Transverse colon (tissue), 4 donors: Measurements from ENCODE around the gene B4GALNT1. TPM values are rescaled to one million over a fixed set of nuclear protein-coding genes. Genes with fewer than 3 reads are reported as not detected.
"Not testable (repeated sequence)": the region's sequence is repeated elsewhere in the genome, so short reads cannot be mapped to it uniquely, and the experiment has no call there.

Source experiments
- DNase-seq: peaks from one replicate; pipeline ENCODE4 v3.0.0-alpha.2; 2019
- H3K27ac ChIP-seq, 4 donors: fragments of 200-600 bp; sonication (generic); 2 replicates each; pipeline ENCODE4 v1.5.1; 2016 to 2018; ENCODE audit warnings: inconsistent platforms in 4 of 4
- H3K27me3 ChIP-seq: fragments of 200-600 bp; sonication (generic); 2 replicates; pipeline ENCODE4 v1.5.1; 2017; ENCODE audit warnings: inconsistent platforms
- H3K36me3 ChIP-seq, 4 donors: fragments of 200-600 bp; sonication (generic); 2 replicates each; pipeline ENCODE4 v1.5.1; 2017 to 2019; ENCODE audit warnings: inconsistent platforms in 4 of 4
- H3K4me1 ChIP-seq, 4 donors: fragments of 200-600 bp; sonication (generic); 2 replicates each; pipeline ENCODE4 v1.5.1; 2017 to 2020; ENCODE audit warnings: inconsistent platforms in 4 of 4
- H3K4me3 ChIP-seq, 4 donors: fragments of 200-600 bp; sonication (generic); 1 replicate in 1 of 4; 2 replicates in 3 of 4; pipeline versions ENCODE4 v1.5.1 to v1.6.1; 2017 to 2019; ENCODE audit warnings: inconsistent platforms in 4 of 4
- H3K9me3 ChIP-seq, 2 donors: fragments of 200-600 bp; sonication (generic); 2 replicates each; pipeline ENCODE4 v1.5.1; 2017 to 2019; ENCODE audit warnings: inconsistent platforms in 2 of 2
- CTCF ChIP-seq, 5 experiments: fragments of 200-600 bp in 3 of 5; fragments of 450-650 bp in 2 of 5; sonication (generic) in 3 of 5; IDR thresholded peaks; 1 replicate in 2 of 5; 2 replicates in 3 of 5; pipeline ENCODE4 v1.5.1; 2016 to 2017; ENCODE audit warnings: antibody characterized with exemption in 5 of 5, inconsistent platforms in 3 of 5, mild to moderate bottlenecking in 2 of 5, moderate library complexity in 1 of 5
- EP300 ChIP-seq: sonication (generic); formaldehyde crosslinking; IDR thresholded peaks from one replicate; pipeline ENCODE4 v1.6.1; 2017; ENCODE audit warnings: antibody characterized with exemption, low read depth
- POLR2A ChIP-seq: fragments of 450-650 bp; IDR thresholded peaks from one replicate; pipeline ENCODE4 v1.6.1; 2016; ENCODE audit warnings: antibody characterized with exemption, mild to moderate bottlenecking, moderate library complexity
- POLR2AphosphoS5 ChIP-seq, 3 donors: sonication (generic); formaldehyde crosslinking; IDR thresholded peaks; one replicate each; pipeline ENCODE4 v1.6.1; 2016; ENCODE audit warnings: antibody characterized with exemption in 3 of 3
- WGBS, 2 donors: methylation state at CpG; one replicate each; pipeline ENCODE4 v1.1.5; 2018; ENCODE audit warnings: low coverage in 1 of 2; 5-methylcytosine and 5-hydroxymethylcytosine counted together
- in situ Hi-C, 4 donors: fragments of 200-750 bp; cut with MboI; loops; one replicate each; pipeline versions ENCODE4 v1.15.0 to v1.15.1; 2017; ENCODE audit warnings: low sequenced_read_pairs in 3 of 4, low pct_ligation_motif_present in 1 of 4, low pct_unique_long_range_greater_than_20kb in 1 of 4
- intact Hi-C: fragments of 100-400 bp; cut with DNase I; formaldehyde crosslinking; loops from one replicate; pipeline ENCODE4 v1.15.1; 2023; ENCODE audit warnings: low total_unique reads
- total RNA-seq, 4 donors: library from RNA; depleted of rRNA; stranded (reverse); fragments of >200 nt; gene quantifications; one replicate each; pipeline ENCODE4 v1.1.0, GENCODE V29; 2016

Gene B4GALNT1
- total RNA-seq, 4 donors from 2014 or later, result 0.68 to 6.4 (median 2.1) TPM; not detected in 1

GRCh38 chr12:57672801-57673200 lies 39.8 kb upstream of the B4GALNT1 start:
- Histone ChIP-seq H3K36me3 (no peaks in the 10 kb centered on the region), H3K4me1 (no peaks in the 10 kb centered on the region), H3K27ac (no peak overlapping the region), H3K27me3 (no peaks in the 10 kb centered on the region), H3K4me3 (no peak overlapping the region), H3K9me3 (no peaks in the 10 kb centered on the region)
- 90 to 100% methylated on average over 1 to 6 of the region's 6 CpGs for WGBS, 2 donors
- TF ChIP-seq EP300 (no peak), POLR2AphosphoS5 (IDR thresholded peaks at IDR 0.05) (no peak), POLR2A (no peak), CTCF (IDR thresholded peaks at IDR 0.05) (no peak)
- in situ Hi-C loops, result no loop called here
- intact Hi-C loops, result loop anchor here (5.0 kb wide), 1 partner anchor 116 kb away; no protein-coding TSS in a partner anchor
- DNase-seq, result no peak

GRCh38 chr12:57671811-57672210 lies 38.8 kb upstream of the B4GALNT1 start:
- 82% methylated on average over 3 of the region's 3 CpGs; no CpG with 5 or more reads in 1 of the 2 donors for WGBS, 2 donors
- H3K9me3 ChIP-seq, H3K27me3 ChIP-seq, H3K4me1 ChIP-seq, H3K4me3 ChIP-seq, H3K36me3 ChIP-seq, in situ Hi-C loops, H3K27ac ChIP-seq, DNase-seq: not testable (repeated sequence)
- intact Hi-C loops, result loop anchor here (5.0 kb wide), 1 partner anchor 115 kb away; no protein-coding TSS in a partner anchor

DNA sequence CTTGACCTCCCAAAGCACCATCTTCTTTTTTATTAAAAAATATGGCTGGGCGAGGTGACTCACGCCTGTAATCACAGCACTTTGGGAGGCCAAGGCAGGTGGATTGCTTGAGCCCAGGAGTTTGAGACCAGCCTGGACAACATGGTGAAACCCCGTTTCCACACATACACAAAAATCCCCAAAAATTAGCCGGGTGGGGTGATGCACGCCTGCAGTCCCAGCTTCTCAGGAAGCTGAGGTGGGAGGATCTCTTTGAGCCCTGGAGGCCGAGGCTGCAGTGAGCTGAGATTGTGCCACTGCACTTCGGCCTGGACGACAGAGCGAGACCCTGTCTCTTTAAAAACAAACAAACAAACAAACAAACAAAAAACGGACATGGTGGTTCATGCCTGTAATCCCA lies 36.7 kb upstream of the B4GALNT1 start:
- H3K4me3 ChIP-seq, H3K4me1 ChIP-seq, H3K36me3 ChIP-seq, H3K9me3 ChIP-seq, DNase-seq, in situ Hi-C loops, H3K27me3 ChIP-seq, H3K27ac ChIP-seq: not testable (repeated sequence)
- WGBS, 2 donors, result 76 to 80% methylated on average over 4 to 10 of the region's 10 CpGs
- intact Hi-C loops, result loop anchor here (5.0 kb wide), 1 partner anchor 112 kb away; no protein-coding TSS in a partner anchor

DNA sequence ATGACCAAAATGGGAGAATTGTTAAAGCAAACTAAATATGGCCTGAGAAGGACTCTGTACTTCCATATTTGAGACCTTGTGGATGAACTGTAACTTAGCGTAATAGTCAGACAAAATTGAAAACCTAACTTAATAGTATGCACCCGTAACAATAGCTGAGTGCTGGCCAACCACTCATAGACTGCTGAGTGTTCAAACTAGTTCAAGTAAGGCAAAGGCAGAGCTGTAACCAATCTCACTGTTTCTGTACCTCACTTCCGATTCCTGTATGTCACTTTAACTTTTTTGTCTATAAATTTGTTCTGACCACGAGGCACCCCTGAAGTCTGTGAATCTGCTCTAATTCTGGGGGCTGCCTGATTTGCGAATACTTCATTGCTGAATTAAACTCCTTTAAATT lies 33.9 kb upstream of the B4GALNT1 start:
- Histone ChIP-seq H3K9me3 (no peaks in the 10 kb centered on the region), H3K4me3 (no peak overlapping the region), H3K27me3 (no peaks in the 10 kb centered on the region), H3K4me1 (no peaks in the 10 kb centered on the region), H3K27ac (no peak overlapping the region), H3K36me3 (no peaks in the 10 kb centered on the region)
- TF ChIP-seq EP300, result no peak
- TF ChIP-seq POLR2A, result no peak
- no peak for TF ChIP-seq CTCF (IDR thresholded peaks at IDR 0.05)
- TF ChIP-seq POLR2AphosphoS5 (IDR thresholded peaks at IDR 0.05), result no peak
- intact Hi-C loops, result no loop called here
- in situ Hi-C loops, result no loop called here
- DNase-seq, result no peak
- WGBS, 2 donors, result 81 to 91% methylated on average over 5 of the region's 5 CpGs

DNA sequence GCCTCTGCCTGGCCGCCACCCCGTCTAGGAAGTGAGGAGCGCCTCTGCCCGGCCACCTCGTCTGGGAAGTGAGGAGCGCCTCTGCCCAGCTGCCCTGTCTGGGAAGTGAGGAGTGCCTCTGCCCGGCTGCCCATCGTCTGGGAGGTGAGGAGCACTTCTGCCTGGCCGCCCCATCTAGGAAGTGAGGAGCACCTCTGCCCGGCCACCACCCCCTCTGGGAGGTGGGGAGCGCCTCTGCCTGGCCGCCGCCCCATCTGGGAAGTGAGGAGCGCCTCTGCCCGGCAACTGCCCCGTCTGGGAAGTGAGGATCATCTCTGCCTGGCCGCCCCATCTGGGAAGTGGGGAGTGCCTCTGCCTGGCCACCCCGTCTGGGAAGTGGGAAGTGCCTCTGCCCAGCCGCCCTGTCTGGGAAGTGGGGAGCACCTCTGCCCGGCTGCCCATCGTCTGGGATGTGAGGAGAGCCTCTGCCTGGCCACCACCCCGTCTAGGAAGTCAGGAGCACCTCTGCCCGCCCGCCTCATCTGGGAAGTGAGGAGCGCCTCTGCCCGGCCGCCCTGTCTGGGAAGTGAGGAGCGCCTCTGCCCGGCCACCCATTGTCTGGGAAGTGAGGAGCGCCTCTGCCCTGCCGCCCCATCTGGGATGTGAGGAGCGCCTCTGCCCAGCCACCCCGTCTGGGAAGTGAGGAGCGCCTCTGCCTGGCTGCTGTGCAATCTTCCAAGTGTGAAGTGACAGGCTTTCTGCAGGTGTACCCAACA lies 32.2 kb upstream of the B4GALNT1 start:
- H3K36me3 ChIP-seq, intact Hi-C loops, H3K9me3 ChIP-seq, H3K27me3 ChIP-seq, H3K27ac ChIP-seq, H3K4me1 ChIP-seq, H3K4me3 ChIP-seq, DNase-seq, in situ Hi-C loops: not testable (repeated sequence)
- WGBS, 2 donors, result 84 to 90% methylated on average over 5 to 22 of the region's 34 CpGs
